GM18867 (cell line): ENCODE measurements around the gene LINGO1.

Source experiments
- ATAC-seq: cut with Tn5 transposase; IDR thresholded peaks from one replicate; pipeline ENCODE4 v1.9.1; 2021; ENCODE audit warnings: mild to moderate bottlenecking, moderate library complexity; ENCODE audit not compliant: unreplicated experiment

The LINGO1 gene

GRCh38 chr15:77617476-77618230 is 15.1 kb downstream of the LINGO1 start:
- ATAC-seq: no peak

DNA sequence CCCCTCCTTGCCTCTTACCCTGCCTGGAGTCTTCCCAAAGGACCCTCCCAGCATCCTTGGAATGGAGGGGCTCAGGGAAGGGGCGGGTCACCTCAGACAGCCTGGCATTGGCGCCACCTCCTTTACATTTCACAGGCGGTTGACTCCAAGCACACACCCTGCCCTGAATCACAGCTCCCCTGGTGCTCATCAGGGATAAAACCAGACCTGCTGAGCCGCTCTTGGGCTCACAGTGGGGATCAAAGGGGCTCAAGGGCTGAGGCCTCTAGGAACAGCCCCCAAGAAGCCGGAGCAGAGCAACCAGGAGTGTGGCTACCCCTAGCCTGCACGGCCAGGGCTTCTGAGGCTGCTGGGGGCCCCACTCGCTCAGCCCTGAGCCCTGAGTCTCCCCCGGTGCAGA is 16.6 kb downstream of the LINGO1 start:
- no peak for ATAC-seq

- no peak for ATAC-seq
These were observed 17.2 kb downstream of the LINGO1 start for GRCh38 chr15:77615472-77615871.

GRCh38 chr15:77614251-77614806 is 18.4 kb downstream of the LINGO1 start:
- no peak for ATAC-seq

- no peak for ATAC-seq
These were observed 18.9 kb downstream of the LINGO1 start for GRCh38 chr15:77613814-77614213.

- ATAC-seq: no peak
These were observed 19.6 kb downstream of the LINGO1 start for GRCh38 chr15:77612958-77613601.

- ATAC-seq: no peak
These were observed 20.9 kb downstream of the LINGO1 start for GRCh38 chr15:77611767-77612166.

GRCh38 chr15:77610731-77611130 is 22.0 kb downstream of the LINGO1 start:
- no peak for ATAC-seq

GRCh38 chr15:77609558-77609957 is 23.2 kb downstream of the LINGO1 start:
- ATAC-seq: no peak

- ATAC-seq: no peak
These were observed 23.9 kb downstream of the LINGO1 start for GRCh38 chr15:77608774-77609173.

- no peak for ATAC-seq
These were observed 24.8 kb downstream of the LINGO1 start for GRCh38 chr15:77607894-77608261.

DNA sequence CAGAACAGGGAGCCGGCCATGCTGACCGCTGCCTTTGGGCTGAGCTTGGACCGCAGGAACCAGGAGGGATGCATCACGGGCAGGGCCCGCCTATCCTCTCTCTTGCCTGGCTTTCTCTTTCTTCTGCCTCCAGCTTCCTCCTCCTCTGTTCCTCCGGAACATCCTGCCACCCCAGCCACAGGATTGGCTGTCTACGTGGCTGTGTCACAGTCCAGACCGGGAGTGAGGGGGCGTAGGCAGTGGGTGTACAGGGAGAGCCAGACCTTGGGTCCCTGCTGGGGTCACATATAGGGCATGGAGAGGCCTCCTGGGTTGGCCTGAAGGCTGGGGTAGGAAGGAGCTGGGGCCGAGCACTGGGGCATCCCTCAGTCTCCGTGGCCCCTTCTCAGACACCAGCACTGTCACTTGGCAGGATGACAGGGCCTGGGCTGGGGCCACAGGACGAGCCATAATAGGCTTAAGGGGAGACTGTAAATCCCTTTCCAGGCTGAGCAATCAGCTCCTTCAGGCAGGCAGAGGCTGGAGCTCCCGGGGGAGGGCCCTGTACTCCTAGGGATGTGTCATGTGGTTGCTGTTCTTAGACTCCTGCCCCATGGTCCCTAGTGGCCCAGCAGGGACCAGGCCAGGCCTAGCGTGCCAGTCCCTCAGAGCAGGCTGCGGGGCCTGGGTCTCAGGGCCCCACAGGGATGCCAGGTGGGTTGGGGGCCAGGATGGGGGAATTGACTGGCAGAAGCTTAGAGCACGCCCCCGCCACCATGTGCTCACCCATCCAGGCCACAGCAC is 25.4 kb downstream of the LINGO1 start:
- ATAC-seq: no peak

GRCh38 chr15:77606142-77607034 is 26.3 kb downstream of the LINGO1 start:
- ATAC-seq: no peak

GRCh38 chr15:77605547-77605946 is 27.2 kb downstream of the LINGO1 start:
- ATAC-seq: no peak

DNA sequence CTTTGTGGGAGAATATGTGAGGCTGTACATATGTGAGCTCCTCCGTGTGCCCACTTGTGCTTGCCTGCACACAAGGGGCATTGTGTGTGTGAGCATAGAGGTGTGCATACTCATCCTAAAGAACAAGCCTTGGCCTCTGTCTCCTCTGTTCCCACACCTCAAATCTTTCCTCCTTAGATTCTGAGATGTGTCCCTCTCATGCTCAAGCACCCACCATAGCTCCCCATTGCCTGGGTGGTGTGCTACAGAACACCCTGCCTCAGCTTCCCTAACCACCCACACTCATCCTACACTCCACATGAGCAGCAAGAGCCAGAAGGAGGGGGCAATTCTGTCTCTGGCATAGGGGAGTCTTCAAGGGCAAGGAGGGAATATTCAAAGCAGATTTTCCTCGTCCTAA is 27.7 kb downstream of the LINGO1 start:
- no peak for ATAC-seq

- ATAC-seq: no peak
These were observed 28.9 kb downstream of the LINGO1 start for GRCh38 chr15:77603611-77604336.

GRCh38 chr15:77602800-77603199 is 29.9 kb downstream of the LINGO1 start:
- no peak for ATAC-seq

GRCh38 chr15:77599899-77600298 is 32.8 kb downstream of the LINGO1 start:
- no peak for ATAC-seq

- no peak for ATAC-seq
These were observed 33.4 kb downstream of the LINGO1 start for GRCh38 chr15:77599357-77599756.

- ATAC-seq: no peak
These were observed 34.1 kb downstream of the LINGO1 start for GRCh38 chr15:77598644-77599043.
